Measurements from ENCODE around the gene METTL23.

GRCh38 chr17:76690596-76691280 lies 35.9 kb upstream of the METTL23 start:
- TF ChIP-seq CTCF (IDR thresholded peaks at IDR 0.05) (no peak), POLR2A (IDR thresholded peaks at IDR 0.05) (no peak), POLR2AphosphoS5 (IDR thresholded peaks at IDR 0.05) (no peak)
